HG03439 (cell line): Measurements from ENCODE around the gene MED13.
A peak's percentile ranks its signal among the peaks of the same experiment; 100 is the strongest.
"Not testable (repeated sequence)": the region's sequence is repeated elsewhere in the genome, so short reads cannot be mapped to it uniquely, and the experiment has no call there.

ENCODE experiments used
- ATAC-seq: cut with Tn5 transposase; IDR thresholded peaks from one replicate; pipeline ENCODE4 v1.9.1; 2021; ENCODE audit warnings: mild to moderate bottlenecking, moderate library complexity; ENCODE audit not compliant: unreplicated experiment

MED13 gene

DNA sequence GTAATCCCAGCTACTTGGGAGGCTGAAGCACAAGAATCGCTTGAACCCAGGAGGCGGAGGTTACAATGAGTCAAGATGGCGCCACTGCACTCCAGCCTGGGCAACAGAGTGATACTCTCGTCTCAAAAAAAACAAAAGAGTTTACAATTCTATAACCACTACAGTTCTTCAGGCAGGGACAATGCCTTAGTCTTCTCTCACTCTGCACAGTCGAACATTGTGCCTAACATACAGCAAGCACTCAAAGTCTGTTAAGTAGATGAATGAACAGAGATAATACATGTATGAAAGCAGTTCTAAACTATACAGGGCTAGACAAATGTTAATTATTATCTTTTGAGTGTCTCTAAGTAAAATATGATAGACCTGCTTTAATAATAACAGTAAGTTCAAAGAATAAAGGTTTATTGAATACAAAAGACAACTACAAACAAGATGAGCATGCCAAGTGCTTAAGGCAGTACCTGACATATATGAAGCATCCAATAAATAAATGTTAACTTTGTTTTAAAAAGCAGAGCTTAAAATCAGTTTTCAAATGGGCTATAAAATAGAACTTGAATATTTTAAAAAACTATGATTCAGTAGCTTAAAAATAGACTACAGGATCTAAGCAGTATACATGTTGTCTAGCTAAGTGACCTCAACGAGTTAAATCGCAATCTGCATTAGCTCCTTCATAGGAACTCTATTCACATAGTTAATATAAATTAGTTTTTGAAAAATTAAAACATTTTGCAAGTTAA lies 156.6 kb downstream of the MED13 start:
- ATAC-seq, result no peak

DNA sequence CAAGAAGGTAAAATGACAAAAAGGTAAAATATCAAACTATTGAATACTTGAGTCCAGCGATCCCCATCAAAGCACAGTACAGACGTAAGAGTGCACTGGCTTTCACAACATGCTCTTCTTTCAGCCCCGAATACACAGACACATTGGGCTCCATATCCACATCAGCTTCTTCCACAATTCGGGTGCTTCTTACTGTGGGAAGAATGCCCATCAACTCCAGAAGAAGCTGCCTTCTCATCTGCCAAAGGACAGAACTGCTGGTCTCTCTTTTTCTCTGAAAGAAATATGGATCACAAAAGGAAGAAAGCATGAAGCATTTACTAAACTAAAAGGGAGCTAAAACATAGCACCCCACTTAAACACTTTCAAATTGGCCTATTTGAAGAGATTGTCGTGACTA lies 157.7 kb downstream of the MED13 start:
- no peak for ATAC-seq

DNA sequence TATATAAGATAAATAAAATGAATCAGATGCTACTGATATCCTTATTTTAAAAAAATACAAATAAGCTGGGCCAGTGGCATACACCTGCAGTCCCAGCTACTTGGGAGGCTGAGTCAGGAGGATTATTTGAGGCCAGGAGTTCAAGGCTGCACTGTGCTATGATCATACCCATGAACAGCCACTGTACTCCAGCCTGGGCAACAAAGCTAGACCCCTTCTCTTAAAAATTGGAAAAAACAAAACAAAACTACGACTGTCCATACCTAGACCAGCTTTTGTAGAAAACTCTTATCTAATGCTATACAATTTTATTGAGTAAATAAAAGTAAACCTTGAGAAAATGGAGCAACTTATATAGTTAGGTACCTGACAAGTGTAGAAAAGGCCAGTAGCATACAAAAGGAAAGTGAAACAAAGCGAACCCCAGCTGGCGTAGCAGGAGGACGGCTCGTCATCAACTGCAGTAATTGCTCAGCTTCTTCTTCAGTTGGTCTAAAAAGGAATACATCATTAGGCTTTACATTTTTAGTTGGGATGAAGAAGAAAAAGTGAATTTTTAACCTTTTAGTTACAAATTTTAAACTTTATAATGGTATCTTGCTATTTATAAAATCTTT lies 160.9 kb downstream of the MED13 start:
- peak; percentile 93 for ATAC-seq

DNA sequence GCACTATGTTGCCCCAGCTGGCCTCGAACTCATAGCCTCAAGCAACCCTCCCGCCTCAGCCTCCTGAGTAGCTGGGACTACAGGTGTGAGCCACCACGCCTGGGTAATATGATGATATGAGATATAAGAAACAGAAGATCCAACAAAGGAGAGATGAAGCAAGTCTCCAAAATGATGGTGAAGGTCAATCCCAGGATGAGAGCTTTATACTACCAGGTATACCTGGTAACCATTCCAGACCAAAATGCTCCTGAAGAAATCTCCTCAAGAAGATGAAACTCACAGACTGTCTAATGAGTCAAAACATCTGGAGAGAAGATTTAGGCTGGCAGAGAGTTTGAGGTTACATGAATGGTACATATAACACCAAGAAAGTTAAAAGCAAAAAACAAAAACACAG lies 161.8 kb downstream of the MED13 start:
- no peak for ATAC-seq

DNA sequence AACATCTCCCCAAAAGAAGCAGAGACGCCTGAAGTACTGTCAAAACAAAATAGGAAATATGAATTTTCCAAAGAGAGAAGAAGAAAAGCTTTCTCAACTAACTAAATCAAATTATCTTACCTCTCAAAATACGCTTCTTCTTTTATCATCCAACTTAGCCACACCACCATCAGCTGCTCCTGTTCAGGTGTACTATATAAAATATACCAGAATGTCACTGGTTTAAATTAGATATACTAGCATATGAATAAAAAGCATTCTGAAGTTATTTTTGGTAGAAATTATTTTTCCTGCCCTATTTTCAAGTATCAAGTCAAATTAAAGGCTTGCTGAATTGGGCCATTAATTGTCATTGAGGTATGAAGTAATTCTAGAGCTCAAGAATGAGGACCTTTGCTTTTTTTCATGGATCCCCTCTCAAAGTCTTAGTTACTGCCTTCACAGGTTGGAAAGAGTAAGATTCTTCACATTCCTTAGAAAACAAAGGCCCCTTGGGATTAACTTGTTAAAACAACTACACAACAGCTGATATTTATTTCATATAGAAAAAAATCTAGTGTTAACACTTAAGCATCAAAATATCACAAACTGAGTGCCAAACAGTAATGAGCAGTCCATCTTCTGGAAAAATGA lies 167.4 kb downstream of the MED13 start:
- ATAC-seq, result no peak

DNA sequence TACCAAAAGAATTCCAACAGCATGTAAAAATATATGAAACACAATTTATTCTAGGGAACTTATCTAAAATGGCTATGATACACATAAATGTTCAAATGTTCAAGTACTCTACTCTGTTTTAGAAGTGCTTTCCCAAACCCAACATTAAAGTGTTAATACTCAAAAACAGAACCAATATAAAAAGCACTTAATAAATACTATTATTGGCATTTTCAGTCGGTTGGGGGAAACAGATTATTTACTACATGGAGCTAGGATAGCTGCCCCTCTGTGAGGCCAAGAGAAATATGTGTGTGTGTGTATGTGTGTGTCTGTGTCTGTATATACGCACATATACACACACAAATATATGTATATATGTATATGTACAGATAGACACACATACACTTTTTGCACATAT lies 169.7 kb downstream of the MED13 start:
- ATAC-seq, result no peak

DNA sequence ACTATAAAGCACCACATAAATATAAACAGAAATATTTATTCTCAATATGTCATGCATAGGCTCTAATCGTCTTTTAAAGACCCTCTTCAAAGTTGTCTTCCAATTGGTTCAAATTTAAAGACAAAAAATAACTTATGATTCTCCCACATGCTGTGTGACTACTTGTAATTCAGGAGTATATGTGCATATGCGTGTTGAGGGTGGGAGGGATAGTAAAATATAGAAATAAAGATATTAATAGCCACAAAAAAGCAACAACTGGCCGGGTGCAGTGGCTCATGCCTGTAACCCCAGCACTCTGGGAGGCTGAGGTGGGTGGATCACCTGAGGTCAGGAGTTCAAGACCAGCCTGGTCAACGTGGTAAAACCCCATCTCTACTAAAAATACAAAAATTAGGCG lies 170.8 kb downstream of the MED13 start:
- ATAC-seq, result not testable (repeated sequence)
